ENCODE data around the gene RPL13A.

The RPL13A gene

DNA sequence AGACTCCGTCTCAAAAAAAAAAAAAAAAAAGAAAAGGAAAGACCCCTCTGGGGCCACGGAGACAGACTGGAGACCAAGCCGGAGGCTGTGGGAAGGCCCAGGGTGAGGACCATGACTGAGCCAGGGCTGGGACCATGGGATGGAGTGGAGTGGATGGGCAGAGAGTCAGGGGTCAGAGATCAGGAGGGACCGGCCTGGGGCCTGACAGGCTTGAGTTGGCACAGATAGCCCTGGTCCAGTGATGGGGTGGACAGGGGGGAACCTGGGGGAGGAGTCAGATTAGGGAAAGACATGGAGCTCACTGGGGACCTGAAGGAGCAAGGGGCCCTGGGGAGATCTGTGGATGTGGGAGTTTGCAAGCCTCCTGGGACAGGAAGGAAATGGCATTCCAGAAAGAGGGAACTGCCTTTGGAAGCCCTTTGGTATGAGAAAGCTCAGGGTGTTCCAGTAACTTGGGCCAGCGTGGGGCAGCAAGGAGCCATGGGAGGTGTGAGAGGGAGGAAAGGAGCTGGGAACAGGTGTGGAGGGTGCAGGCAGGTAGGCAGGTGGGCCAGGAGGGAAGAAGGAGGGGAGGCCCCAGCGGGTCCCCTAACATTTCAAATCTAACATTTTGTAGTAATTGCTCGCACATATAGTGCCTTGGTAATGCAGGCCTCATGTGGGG is 6.3 kb upstream of the RPL13A start:
- H3K27me3 ChIP-seq (replicated peaks; ENCODE audit: control insufficient read depth, insufficient read depth, low read length, poor library complexity, severe bottlenecking) = no peaks in the 10 kb centered on the region
- no peak overlapping the region for H3K4me3 ChIP-seq (ENCODE audit: insufficient read depth, low read depth, low read length, poor library complexity, severe bottlenecking)
- peaks cover 19% of the 10 kb centered on the region for H3K4me1 ChIP-seq (ENCODE audit: control insufficient read depth, insufficient read depth, low read length, poor library complexity, severe bottlenecking)
- H3K27ac ChIP-seq (ENCODE audit: insufficient read depth, low read length, poor library complexity, severe bottlenecking) = no peak overlapping the region
- H3K9me3 ChIP-seq (ENCODE audit: control insufficient read depth, low read length) = no peaks in the 10 kb centered on the region
- no peak for DNase-seq
- H3K36me3 ChIP-seq (ENCODE audit: control insufficient read depth, insufficient read depth, low read length) = peaks cover 62% of the 10 kb centered on the region

DNA sequence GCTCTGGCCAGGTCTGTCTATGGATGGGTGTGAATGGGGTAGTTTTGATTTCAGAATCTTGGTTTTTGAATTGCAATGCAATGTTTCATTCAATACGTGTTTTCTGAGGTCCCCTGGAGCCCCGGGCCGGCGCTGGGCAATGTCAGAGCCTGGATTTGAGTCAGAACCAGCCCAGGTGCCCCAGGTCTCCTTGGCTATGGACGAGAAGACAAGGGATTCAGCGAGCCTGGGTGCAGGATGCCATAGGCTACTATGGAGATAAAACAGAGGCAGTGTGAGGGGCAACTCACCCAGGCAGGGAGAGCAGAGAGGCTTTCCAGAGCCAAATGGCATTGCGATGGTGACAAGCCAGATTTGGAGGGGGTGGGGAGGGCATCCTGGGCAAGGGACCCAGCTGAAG is 1.2 kb upstream of the RPL13A start:
- DNase-seq = no peak
- no peak overlapping the region for H3K4me3 ChIP-seq (ENCODE audit: insufficient read depth, low read depth, low read length, poor library complexity, severe bottlenecking)
- peaks cover 63% of the 10 kb centered on the region for H3K36me3 ChIP-seq (ENCODE audit: control insufficient read depth, insufficient read depth, low read length)
- H3K4me1 ChIP-seq (ENCODE audit: control insufficient read depth, insufficient read depth, low read length, poor library complexity, severe bottlenecking) = peaks cover 27% of the 10 kb centered on the region
- no peaks in the 10 kb centered on the region for H3K27me3 ChIP-seq (replicated peaks; ENCODE audit: control insufficient read depth, insufficient read depth, low read length, poor library complexity, severe bottlenecking)
- H3K9me3 ChIP-seq (ENCODE audit: control insufficient read depth, low read length) = no peaks in the 10 kb centered on the region
- H3K27ac ChIP-seq (ENCODE audit: insufficient read depth, low read length, poor library complexity, severe bottlenecking) = peak overlapping the region; percentile 85

DNA sequence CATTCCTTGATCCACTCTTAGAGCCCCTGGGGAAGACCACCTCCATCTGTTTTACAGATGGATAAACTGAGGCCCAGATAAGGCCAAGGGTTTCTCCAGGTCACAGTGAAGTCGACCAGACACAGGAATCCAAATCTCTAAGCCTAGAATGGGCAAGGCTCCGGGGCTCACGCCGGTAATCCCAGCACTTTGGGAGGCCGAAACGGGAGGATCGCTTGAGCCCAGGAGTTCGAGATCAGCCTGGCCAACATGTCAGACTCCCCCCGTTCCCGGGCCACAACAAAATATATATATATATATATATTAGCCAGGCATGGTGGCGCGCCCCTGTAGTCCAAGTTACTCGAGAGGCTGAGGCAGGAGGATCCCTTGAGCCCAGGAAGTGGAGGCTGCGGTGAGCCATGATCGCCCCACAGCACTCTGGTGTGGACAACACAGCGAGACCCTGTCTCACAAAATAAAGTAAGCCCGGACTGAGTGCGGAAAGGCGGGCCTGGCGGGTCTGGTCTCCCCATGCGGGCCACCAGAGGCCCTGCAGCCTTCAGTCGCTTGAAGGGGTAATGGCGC is 615 bp upstream of the RPL13A start:
- peaks cover 25% of the 10 kb centered on the region for H3K4me1 ChIP-seq (ENCODE audit: control insufficient read depth, insufficient read depth, low read length, poor library complexity, severe bottlenecking)
- no peak for DNase-seq
- no peaks in the 10 kb centered on the region for H3K27me3 ChIP-seq (replicated peaks; ENCODE audit: control insufficient read depth, insufficient read depth, low read length, poor library complexity, severe bottlenecking)
- peak overlapping the region; percentile 85 for H3K27ac ChIP-seq (ENCODE audit: insufficient read depth, low read length, poor library complexity, severe bottlenecking)
- H3K4me3 ChIP-seq (ENCODE audit: insufficient read depth, low read depth, low read length, poor library complexity, severe bottlenecking) = no peak overlapping the region
- peaks cover 63% of the 10 kb centered on the region for H3K36me3 ChIP-seq (ENCODE audit: control insufficient read depth, insufficient read depth, low read length)
- H3K9me3 ChIP-seq (ENCODE audit: control insufficient read depth, low read length) = no peaks in the 10 kb centered on the region

DNA sequence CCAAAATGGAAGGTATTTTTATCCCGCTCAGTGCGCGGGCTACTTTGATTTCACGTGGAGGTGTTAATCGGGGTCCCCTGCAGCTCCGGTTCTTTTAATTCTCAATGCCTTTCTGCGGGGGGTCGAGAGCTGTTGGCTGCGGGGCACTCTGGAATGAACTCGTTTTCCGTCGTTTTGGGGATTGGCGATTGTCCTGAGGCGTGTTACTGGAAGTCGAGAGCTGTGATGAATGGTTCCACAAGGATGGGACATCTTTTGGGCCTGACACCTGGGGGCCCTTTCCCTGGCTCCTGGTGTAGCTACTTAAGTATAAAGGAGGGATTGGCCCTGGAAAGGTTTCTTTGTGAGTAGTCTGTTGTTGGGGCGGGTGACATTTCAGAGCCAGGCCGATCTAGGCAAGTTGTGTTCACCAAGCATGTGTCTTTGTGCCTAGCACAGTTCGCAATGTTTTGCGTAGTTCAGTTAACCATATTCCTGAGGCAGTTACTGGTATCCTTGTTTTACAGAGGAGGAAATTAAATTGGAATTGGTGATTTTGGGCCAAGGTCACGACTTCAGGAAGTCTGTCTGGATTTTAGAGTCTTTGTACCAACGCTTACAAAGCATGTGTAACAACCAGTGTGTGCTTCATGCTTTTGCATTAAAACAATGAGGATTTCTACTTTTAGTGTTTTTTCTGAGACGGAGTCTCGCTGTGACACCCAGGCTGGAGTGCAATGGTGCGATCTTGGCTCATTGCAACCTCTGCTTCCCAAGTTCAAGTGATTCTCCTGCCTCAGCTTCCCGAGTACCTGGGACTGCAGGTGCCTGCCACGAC is 846 bp downstream of the RPL13A start:
- no peaks in the 10 kb centered on the region for H3K9me3 ChIP-seq (ENCODE audit: control insufficient read depth, low read length)
- no peaks in the 10 kb centered on the region for H3K27me3 ChIP-seq (replicated peaks; ENCODE audit: control insufficient read depth, insufficient read depth, low read length, poor library complexity, severe bottlenecking)
- DNase-seq = no peak
- H3K36me3 ChIP-seq (ENCODE audit: control insufficient read depth, insufficient read depth, low read length) = peaks cover 68% of the 10 kb centered on the region
- peak overlapping the region; percentile 91 for H3K4me3 ChIP-seq (ENCODE audit: insufficient read depth, low read depth, low read length, poor library complexity, severe bottlenecking)
- H3K27ac ChIP-seq (ENCODE audit: insufficient read depth, low read length, poor library complexity, severe bottlenecking) = peak overlapping the region; percentile 85
- peaks cover 33% of the 10 kb centered on the region for H3K4me1 ChIP-seq (ENCODE audit: control insufficient read depth, insufficient read depth, low read length, poor library complexity, severe bottlenecking)

DNA sequence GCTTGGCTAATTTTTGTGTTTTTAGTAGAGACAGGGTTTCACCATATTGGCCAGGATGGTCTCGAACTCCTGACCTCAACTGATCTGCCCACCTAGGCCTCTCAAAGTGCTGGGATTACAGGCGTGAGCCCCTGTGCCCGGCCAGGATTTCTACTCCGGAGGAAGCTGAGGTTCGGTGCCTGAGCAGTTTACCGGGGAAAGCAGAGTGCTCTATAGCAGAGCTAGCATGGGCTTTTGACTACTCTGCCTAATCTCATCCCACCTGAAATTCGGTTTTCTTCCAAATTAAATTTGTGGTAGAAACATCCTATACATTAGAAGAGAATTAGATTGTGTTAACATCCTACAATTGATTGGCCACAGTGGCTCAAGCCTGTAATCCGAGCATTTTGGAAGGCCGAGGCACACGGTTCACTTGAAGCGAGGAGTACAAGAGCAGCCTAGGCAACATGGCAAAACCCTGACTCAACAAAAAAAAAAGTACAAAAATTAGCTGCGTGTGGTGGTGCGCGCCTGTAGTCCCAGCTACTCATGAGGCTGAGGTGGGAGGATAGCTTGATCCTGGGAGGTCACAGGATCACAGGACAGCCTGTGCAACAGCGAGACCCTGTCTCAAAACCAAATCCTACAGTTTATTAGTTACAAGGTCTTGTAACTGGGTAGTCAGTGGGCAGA is 1.6 kb downstream of the RPL13A start:
- peak overlapping the region; percentile 91 for H3K4me3 ChIP-seq (ENCODE audit: insufficient read depth, low read depth, low read length, poor library complexity, severe bottlenecking)
- H3K4me1 ChIP-seq (ENCODE audit: control insufficient read depth, insufficient read depth, low read length, poor library complexity, severe bottlenecking) = peaks cover 33% of the 10 kb centered on the region
- H3K36me3 ChIP-seq (ENCODE audit: control insufficient read depth, insufficient read depth, low read length) = peaks cover 66% of the 10 kb centered on the region
- H3K27ac ChIP-seq (ENCODE audit: insufficient read depth, low read length, poor library complexity, severe bottlenecking) = peak overlapping the region; percentile 85
- no peak for DNase-seq
- no peaks in the 10 kb centered on the region for H3K27me3 ChIP-seq (replicated peaks; ENCODE audit: control insufficient read depth, insufficient read depth, low read length, poor library complexity, severe bottlenecking)
- no peaks in the 10 kb centered on the region for H3K9me3 ChIP-seq (ENCODE audit: control insufficient read depth, low read length)

DNA sequence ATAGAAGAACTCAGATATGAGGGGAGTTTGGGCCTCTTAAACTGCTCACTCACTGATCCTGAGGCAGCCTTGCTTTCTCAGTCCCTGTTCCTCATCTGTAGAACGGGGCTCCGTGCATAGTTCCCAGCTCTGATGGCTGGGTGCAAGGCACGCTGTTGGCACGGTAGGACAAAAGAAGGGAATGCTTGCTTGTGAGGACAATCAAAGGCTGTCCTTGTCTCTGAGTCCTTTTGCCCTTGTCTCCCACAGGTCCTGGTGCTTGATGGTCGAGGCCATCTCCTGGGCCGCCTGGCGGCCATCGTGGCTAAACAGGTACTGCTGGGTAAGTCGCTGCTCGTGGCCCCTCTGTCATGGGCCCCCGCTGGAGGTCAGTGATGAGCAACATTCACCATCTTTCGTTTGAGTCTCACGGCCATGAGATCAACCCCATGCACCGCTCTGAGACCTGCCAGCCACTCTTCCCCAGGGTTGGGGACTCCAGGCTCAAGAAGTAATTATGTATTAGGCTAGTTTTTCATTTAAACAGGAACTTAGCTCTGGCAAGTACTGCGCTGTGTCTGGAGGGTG is 2.3 kb downstream of the RPL13A start:
- peak in 1 of 3 donors; percentile 21 for DNase-seq
- peak overlapping the region; percentile 85 for H3K27ac ChIP-seq (ENCODE audit: insufficient read depth, low read length, poor library complexity, severe bottlenecking)
- peaks cover 33% of the 10 kb centered on the region for H3K4me1 ChIP-seq (ENCODE audit: control insufficient read depth, insufficient read depth, low read length, poor library complexity, severe bottlenecking)
- H3K36me3 ChIP-seq (ENCODE audit: control insufficient read depth, insufficient read depth, low read length) = peaks cover 61% of the 10 kb centered on the region
- no peaks in the 10 kb centered on the region for H3K27me3 ChIP-seq (replicated peaks; ENCODE audit: control insufficient read depth, insufficient read depth, low read length, poor library complexity, severe bottlenecking)
- no peaks in the 10 kb centered on the region for H3K9me3 ChIP-seq (ENCODE audit: control insufficient read depth, low read length)
- peak overlapping the region; percentile 91 for H3K4me3 ChIP-seq (ENCODE audit: insufficient read depth, low read depth, low read length, poor library complexity, severe bottlenecking)

DNA sequence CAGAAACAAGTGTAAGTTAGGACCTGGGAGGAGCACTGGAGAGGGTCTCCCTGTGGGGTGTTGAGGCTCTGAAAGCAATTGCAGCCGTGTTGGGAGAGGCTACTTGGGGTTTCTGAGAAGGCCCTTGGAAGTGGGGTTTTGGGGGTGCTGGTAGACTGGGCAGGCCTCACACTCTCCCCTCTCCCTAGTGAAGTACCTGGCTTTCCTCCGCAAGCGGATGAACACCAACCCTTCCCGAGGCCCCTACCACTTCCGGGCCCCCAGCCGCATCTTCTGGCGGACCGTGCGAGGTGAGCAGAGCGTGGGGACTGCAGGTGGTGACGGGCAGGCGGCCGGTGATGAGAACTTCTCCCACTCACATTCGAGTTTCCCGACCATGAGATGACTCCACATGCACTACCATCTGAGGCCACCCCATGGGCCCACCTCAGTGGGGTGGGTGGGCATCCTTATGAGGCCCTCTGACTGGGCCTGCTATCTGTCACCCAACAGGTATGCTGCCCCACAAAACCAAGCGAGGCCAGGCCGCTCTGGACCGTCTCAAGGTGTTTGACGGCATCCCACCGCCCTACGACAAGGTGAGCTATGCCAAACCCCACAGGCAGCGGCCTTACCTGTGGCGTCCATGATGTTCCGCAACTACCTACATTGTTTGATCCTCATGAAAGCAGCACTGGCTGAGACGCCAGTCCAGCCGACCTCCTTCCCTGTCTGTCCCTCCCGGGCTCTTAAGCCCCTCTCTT is 3.0 kb downstream of the RPL13A start:
- Histone ChIP-seq H3K9me3 (ENCODE audit: control insufficient read depth, low read length) (no peaks in the 10 kb centered on the region), H3K27ac (ENCODE audit: insufficient read depth, low read length, poor library complexity, severe bottlenecking) (peak overlapping the region; percentile 85), H3K27me3 (replicated peaks; ENCODE audit: control insufficient read depth, insufficient read depth, low read length, poor library complexity, severe bottlenecking) (no peaks in the 10 kb centered on the region), H3K36me3 (ENCODE audit: control insufficient read depth, insufficient read depth, low read length) (peaks cover 57% of the 10 kb centered on the region), H3K4me3 (ENCODE audit: insufficient read depth, low read depth, low read length, poor library complexity, severe bottlenecking) (peak overlapping the region; percentile 91), H3K4me1 (ENCODE audit: control insufficient read depth, insufficient read depth, low read length, poor library complexity, severe bottlenecking) (peaks cover 33% of the 10 kb centered on the region)
- DNase-seq = no peak

DNA sequence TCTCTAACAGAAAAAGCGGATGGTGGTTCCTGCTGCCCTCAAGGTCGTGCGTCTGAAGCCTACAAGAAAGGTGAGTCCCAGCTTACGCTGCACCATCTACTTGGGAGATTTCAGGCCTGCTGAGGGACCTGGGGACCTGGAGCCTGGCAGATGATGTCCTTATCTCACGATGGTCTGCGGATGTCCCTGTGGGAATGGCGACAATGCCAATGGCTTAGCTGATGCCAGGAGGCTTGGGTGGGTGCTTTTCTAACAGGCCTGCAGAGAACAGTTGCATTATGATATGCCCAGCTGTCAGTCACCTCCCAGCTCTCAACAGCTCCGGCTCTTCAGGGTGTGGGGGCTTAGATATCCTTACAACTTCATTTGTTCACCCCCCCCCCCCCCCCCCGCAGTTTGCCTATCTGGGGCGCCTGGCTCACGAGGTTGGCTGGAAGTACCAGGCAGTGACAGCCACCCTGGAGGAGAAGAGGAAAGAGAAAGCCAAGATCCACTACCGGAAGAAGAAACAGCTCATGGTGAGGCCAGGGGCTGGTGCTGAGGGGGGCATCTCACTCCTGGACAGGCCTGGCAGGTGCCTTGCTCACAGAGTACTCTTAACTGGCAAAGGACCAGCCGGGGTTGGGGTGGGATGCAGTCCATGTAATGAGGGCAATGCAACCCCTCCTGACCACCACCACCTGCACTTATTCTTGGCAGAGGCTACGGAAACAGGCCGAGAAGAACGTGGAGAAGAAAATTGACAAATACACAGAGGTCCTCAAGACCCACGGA is 3.8 kb downstream of the RPL13A start:
- Histone ChIP-seq H3K36me3 (ENCODE audit: control insufficient read depth, insufficient read depth, low read length) (peaks cover 49% of the 10 kb centered on the region), H3K4me1 (ENCODE audit: control insufficient read depth, insufficient read depth, low read length, poor library complexity, severe bottlenecking) (peaks cover 33% of the 10 kb centered on the region), H3K27ac (ENCODE audit: insufficient read depth, low read length, poor library complexity, severe bottlenecking) (peak overlapping the region; percentile 85), H3K4me3 (ENCODE audit: insufficient read depth, low read depth, low read length, poor library complexity, severe bottlenecking) (no peak overlapping the region), H3K27me3 (replicated peaks; ENCODE audit: control insufficient read depth, insufficient read depth, low read length, poor library complexity, severe bottlenecking) (no peaks in the 10 kb centered on the region), H3K9me3 (ENCODE audit: control insufficient read depth, low read length) (no peaks in the 10 kb centered on the region)
- DNase-seq = no peak
